ENCODE measurements around the gene PASD1. TPM values are rescaled to one million over a fixed set of nuclear protein-coding genes. Genes with fewer than 3 reads are reported as not detected.
"Not testable (repeated sequence)": the region's sequence is repeated elsewhere in the genome, so short reads cannot be mapped to it uniquely, and the experiment has no call there.

PASD1 gene
- total RNA-seq, 1 experiment from 2014 or later = 0.12 TPM

- no peak for DNase-seq (ENCODE audit: low read depth)
Measured at GRCh38 chrX:151609222-151609621, 45.7 kb downstream of the PASD1 start.

- no peak for DNase-seq (ENCODE audit: low read depth)
Measured at GRCh38 chrX:151621422-151621821, 57.9 kb downstream of the PASD1 start.

- no peak for DNase-seq (ENCODE audit: low read depth)
Measured at GRCh38 chrX:151624677-151625076, 61.2 kb downstream of the PASD1 start.

- DNase-seq (ENCODE audit: low read depth) = no peak
Measured at GRCh38 chrX:151631822-151632221, 68.3 kb downstream of the PASD1 start.

GRCh38 chrX:151633157-151633556 lies 69.7 kb downstream of the PASD1 start:
- no peak for DNase-seq (ENCODE audit: low read depth)

- no peak for DNase-seq (ENCODE audit: low read depth)
Measured at GRCh38 chrX:151634937-151635336, 71.5 kb downstream of the PASD1 start.

- DNase-seq (ENCODE audit: low read depth) = no peak
Measured at GRCh38 chrX:151641564-151641963, 78.1 kb downstream of the PASD1 start.

- no peak for DNase-seq (ENCODE audit: low read depth)
Measured at GRCh38 chrX:151675121-151675746, 111.8 kb downstream of the PASD1 start.

- no peak for DNase-seq (ENCODE audit: low read depth)
Measured at GRCh38 chrX:151676196-151676595, 112.7 kb downstream of the PASD1 start.

- DNase-seq (ENCODE audit: low read depth) = no peak
Measured at GRCh38 chrX:151679798-151680402, 116.4 kb downstream of the PASD1 start.

- peak; percentile 54 for DNase-seq (ENCODE audit: low read depth)
Measured at GRCh38 chrX:151680805-151681204, 117.3 kb downstream of the PASD1 start.

- no peak for DNase-seq (ENCODE audit: low read depth)
Measured at GRCh38 chrX:151687635-151688034, 124.2 kb downstream of the PASD1 start.

- no peak for DNase-seq (ENCODE audit: low read depth)
Measured at GRCh38 chrX:151688695-151689094, 125.2 kb downstream of the PASD1 start.

GRCh38 chrX:151692825-151693224 lies 129.3 kb downstream of the PASD1 start:
- no peak for DNase-seq (ENCODE audit: low read depth)

GRCh38 chrX:151694121-151694520 lies 130.6 kb downstream of the PASD1 start:
- no peak for DNase-seq (ENCODE audit: low read depth)

GRCh38 chrX:151694661-151695582 lies 131.4 kb downstream of the PASD1 start, which contains the start of gene PRRG3:
Gene PRRG3 (plus strand): TSS chrX:151695458. CDS start chrX:151698815, 3,357 bp downstream.
- no peak for DNase-seq (ENCODE audit: low read depth)

GRCh38 chrX:151695583-151696340 lies 132.3 kb downstream of the PASD1 start:
- DNase-seq (ENCODE audit: low read depth) = no peak

GRCh38 chrX:151697082-151697481 lies 133.6 kb downstream of the PASD1 start:
- not testable (repeated sequence) for DNase-seq (ENCODE audit: low read depth)

- DNase-seq (ENCODE audit: low read depth) = peak; percentile 37
Measured at GRCh38 chrX:151697522-151697921, 134.0 kb downstream of the PASD1 start.

GRCh38 chrX:151698485-151698884 lies 135.0 kb downstream of the PASD1 start:
- no peak for DNase-seq (ENCODE audit: low read depth)

- no peak for DNase-seq (ENCODE audit: low read depth)
Measured at GRCh38 chrX:151699746-151700145, 136.3 kb downstream of the PASD1 start.

GRCh38 chrX:151700581-151700980 lies 137.1 kb downstream of the PASD1 start:
- DNase-seq (ENCODE audit: low read depth) = no peak
